CD4-positive, alpha-beta T cell treated with Interleukin-4 for 1 hour (primary cell): Measurements from ENCODE around the gene TCEA3.

ENCODE experiments used
- DNase-seq, 2 donors: peaks; one replicate each; pipeline ENCODE4 v3.0.0-alpha.2; 2020 to 2022

Gene TCEA3

DNA sequence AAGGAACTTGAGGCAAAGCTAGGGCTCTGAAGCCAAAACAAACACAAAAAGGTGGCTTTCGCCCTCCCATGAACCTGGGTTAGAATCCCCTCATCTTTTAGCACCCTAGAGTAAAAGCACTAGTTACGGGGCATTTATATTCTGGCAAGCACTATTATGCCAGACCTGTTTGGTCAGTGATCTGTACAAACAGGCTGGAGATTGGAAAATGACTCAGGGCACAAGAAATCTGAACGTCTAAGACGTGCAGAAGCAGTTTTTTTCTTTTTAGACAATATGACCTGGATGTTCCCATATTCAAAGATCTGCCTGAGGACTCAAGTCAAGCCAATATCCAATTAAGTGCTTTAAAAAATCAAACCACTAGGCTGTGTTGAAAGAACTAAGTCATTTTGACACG, 58.0 kb downstream of the TCEA3 start:
- DNase-seq: no peak

DNA sequence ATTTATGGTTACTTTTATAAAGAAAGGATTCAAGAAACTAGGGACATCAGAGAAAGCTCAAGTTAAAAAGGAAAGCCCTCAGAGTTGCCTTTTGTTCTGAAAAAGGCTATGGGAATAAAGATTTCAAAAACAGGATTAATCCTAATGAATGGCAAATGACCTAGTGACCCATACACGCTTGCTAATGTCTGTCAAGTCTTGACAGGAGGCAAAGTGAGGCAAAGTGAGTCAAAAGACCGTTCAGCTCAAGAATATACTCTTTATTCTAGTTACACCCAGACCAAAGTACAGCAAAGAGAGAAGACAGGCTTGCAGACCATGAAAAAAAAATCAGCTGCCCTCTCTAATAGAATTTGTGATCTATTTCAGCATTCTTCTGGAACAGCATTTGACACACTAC, 58.4 kb downstream of the TCEA3 start:
- no peak for DNase-seq

DNA sequence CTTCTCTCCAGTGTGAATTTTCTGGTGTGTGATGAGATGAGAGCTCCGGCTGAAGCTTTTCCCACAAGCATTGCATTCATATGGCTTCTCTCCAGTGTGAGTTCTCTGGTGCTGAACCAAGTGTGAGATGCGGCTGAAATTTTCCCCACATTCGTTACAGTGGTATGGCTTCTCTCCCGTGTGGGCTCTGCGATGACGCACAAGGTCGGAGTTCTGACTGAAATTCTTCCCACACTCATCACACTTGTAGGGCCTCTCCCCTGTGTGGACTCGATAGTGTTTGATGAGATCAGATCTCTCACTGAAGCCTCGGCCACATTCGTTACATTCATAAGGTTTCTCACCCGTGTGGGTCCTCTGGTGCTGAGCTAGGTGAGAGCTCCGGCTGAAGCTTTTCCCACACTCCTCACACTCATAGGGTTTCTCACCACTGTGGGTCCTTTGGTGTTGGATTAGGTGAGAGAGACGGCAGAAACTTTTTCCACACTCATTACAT, 62.3 kb downstream of the TCEA3 start:
- DNase-seq: no peak

DNA sequence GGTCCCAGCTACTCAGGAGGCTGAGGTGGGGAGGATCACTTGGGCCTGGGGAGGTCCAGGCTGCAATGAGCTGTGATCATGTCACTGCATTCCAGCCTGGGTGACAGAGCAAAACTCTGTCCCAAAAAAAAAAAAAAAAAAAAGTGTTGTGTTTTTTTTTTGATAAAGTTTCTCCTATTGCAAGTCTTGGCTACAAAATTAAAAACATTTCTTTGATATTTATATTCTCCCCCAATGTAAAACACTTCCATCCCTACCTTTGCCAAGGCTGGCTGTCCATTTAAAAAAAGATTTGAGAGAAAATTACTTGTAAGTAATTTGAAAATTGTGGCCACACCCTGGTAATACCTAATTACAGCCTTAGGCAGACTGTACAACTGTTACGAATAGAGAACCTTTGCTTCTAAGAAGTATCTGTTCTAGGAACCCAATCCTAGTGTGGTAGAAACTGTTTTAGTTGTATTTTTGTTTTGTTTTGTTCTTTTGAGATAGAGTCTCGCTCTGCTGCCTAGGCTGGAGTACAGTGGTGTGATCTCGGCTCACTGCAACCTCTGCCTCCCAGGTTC, 66.2 kb downstream of the TCEA3 start:
- DNase-seq: no peak

DNA sequence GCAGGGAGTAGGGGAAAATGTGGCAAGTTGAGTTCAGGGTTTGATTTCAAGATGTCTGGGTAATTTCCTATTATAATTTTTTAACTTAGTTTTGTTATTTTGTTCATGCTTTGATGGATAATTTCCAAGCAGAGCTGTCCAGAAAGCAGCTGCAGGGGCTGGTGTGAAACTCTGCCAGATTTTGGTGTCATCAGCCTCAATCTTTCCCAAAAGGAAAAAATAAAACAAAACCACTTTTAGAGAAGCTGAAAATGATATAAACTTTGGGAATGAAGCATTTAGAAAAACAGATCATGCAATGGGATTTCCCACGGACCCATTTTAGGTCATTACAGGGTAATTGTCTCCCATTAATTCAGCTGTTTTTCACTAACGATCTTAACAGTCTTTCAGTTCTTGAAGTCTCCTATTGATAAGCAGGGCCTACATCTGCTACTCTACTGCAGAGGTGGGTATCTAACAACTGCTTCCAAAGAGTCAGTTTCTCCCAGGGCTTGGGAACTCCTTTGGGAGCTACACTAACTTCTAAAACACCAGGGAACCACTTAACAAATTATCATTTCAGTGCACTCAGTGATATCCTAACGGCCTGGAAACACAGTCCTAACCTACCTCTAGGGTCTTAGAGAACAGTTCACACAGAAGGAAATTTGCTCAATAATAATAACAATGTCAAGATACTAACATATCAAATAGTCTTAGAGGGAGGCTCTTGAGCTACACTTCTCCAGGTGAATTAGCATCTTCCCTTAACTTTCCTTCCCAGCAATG, 67.2 kb downstream of the TCEA3 start:
- no peak for DNase-seq

DNA sequence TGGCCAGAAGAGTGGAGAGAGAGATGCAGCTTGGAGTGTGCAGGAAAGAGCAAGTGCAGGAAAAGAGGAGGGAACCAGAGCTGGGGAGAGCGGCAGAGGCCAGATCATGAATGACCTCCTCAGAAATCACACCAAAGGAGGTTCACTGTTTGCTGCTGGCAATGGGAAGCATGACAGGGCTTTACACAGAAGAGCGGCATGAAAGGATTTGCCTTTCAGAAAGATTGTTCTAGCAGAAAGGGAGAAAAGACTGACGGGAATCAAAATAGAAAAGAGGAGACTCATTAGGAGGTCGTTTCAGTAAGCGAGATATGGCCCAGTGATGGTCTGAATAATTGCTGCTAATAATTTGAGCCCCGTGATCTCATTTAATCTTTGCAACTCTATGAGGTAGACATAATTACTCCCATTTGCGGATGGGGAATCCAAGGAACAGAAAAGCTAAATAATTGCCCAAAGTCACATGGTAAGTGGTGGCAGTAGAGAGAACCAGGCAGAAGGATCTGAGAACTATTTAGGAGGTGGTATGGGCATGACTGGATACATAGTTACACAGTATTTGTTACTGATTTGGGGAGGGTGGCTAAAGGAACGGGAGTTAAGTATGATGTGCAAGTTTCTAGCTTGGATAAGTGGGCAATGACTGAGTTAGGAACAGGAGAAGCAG, 67.9 kb downstream of the TCEA3 start:
- DNase-seq: no peak

DNA sequence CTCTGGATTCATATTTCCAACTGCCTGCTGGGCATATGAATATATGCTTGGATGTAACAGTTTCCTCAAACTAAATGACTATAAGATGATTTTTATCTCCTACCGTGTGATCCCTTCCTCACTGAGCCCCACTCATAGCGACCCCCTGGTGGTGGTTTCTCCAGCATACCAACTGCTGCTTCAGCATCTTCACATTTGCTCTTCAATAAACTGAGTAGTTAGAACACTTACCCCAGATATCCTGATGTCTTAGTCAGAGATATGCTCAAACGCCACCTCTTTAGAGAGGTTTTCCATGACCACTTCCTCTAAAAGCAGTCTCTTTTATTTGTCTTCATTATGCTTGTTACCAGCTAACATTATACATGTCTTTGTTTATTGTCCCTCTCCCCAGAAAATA, 70.3 kb downstream of the TCEA3 start:
- no peak for DNase-seq

DNA sequence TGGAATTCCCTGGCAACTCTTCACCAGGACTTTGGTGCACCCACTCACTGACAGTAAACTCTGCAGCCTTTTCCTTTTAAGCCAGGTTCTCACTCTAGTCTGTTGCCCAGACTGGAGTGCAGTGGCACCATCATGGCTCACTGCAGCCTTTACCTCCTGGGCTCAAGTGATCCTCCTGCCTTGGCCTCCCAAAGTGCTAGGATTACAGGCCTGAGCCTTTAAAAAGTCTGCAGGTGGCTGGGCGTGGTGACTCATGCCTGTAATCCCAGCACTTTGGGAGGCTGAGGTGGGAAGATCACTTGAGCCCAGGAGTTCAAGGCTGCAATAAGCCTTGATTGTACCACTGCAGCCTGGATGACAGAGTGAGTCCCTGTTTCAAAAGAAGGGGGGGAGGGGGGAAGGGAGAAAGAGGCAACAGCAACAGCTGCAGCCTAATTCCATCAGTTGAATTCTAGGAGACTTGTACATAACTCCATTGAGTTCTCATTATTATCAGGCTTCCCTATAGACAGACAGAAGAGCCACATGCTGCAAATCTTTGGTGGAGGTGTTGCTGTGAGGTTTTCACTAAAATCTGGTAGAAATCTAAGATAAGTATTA, 72.4 kb downstream of the TCEA3 start:
- no peak for DNase-seq

DNA sequence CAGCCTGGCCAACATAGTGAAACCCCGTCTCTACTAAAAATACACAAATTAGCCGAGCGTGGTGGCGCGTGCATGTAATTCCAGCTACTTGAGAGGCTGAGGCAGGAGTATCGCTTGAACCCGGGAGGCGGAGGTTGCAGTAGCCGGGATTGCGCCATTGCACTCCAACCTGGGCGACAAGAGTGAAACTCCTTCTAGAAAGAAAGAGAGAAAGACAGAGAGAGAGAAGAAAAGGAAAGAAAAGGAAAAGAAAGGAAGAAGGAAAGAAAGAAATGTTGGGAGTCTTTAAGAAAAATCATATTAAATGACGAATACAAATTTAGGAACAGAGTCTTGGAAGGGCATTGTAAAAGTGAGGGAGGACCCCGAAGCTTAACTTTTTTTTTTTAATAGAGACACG, 78.6 kb downstream of the TCEA3 start:
- no peak for DNase-seq

DNA sequence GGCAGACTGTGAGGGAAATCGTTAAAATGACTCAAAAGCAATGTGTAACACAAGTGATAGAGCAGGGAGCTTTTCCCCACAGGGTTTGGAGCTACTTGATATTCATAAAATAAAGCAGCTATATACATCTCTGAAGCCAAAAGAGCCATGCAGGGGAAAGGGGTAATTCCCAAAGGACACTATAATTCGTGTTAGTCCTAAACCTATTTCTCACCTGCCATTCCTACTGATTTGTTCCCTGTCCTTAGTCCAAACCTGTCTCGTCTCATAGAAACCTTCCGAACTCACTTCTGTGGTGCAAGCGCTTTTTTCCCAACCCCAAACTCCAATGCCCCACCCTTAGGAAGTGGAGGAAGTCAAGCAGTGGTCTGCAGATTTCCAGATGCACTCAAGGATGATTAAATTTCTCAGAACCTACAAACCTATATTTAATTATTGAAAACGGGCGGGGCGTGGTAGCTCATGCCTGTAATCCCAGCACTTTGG, 79.5 kb downstream of the TCEA3 start:
- DNase-seq: no peak

DNA sequence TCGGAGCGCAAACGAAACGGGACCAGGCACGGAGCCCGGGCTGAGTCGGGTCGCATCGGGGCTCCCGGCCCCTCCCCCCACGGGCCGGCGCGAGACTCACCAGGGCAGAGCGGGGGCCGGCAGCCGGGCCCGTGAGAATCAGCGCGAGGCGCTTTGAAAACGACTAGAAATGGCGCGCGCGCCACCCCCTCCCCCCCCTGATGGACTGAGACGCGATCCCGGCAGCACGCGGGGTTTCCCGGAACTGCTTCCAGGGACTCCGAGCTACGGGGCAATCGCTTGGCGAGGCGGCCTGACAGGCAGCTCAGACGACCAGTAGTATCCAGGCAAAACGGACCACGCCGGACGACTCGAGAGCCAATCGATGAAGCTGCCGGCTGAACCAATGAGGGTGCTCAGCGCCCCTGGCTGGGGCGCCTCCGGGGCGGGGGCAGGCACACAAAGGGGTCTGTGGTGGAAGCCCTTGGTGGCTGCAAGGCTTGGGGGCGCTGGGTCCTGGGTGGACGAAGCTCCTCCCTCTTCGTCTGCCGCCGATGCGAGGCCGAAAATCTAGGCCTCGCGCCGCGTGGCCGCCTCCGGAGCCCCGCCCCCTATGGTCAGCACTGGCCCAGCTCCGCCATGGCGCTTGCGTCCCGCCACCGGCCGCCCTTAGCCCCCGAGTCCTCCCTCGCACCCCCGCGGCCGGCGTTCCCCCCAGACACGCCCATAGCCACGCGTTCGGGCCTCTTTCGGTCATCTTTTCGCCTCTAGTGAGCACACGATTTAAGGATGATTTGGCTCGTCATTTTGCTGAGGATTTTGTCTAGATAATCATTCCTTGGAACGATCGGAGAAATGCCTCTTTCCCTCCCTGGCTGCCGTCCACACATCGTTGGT, 80.2 kb downstream of the TCEA3 start, which contains the start of gene HNRNPR:
HNRNPR (minus strand) TSS at position 174 of the 876 bp plus-strand sequence. CDS start 3,276 bp downstream, outside the sequence.
- DNase-seq: peak; percentile 99

DNA sequence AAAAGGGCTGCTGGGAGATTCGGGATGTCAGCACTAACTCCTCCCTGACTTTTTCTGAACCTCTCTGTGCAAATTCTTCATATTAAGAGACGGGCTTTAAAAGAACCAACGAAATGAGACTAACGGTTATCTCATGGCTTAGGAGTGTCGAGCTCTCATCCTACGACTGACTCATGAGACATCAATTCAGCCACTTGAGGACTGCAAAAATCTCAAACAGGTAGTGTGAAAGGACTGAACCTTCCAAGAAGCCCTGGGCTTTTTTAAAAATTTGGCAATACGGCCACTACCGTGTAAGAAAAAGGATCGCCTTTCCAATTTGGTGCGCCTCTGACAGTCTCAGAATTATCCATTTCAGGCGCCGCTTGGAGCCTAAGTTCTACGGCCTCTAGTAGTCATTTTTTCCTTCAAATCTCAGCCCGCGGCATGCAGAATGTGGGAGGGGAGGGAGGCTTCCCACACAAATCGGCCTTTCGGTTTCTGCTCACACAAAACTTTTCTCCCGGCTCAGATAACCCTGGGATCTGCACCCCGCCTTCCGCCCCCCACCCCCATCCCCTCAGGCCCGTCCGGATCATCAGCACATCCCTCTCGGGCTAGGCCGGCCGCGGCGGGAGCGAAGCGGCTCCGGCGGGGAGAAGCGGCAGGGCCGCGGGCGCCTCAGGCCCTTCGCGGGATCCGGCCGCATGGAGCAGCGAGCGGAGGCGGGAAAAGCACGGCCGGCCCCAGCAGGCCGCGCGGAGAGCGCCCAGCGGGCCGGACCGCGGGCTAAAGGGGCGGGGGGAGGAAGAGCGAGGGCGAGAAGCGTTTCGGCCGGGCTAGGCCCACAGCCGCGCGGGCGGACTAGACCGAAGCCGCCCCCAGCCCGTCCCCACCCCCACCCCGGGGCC, 81.1 kb downstream of the TCEA3 start:
- DNase-seq: peak in 1 of 2 donors; percentile 31

DNA sequence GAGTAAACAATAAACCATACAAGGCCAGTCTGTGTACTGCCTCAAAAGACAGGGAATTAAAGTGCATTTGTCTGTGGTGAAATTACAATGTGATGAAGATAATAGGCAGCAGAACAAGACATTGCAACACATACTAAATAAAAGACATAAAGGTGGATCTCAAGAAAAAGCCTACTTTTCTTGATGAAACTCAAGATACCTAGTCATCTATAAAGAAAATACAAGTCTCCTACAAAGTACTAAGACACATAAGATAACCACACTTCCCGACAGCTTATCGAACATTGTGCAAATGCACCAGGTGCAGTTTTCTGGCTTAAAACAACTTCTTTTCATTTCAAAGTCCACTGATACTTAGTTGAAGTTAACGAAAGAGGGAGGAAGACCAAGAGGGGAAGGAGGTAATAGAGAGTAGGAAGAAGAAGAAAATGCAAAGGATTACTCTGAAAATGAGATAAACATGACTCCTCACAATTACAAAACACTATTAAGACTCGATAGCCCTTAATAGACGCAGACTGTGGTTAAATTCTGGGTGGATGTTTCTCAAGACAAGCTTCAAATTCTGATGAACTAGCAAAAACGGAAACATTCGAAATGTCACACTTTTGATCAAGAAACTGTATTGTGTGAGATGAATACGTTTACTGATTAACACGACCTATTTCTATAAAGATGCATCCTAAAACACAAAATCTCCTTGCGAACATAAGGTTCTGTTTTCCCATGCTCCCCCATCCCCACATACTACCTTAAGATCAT, 82.4 kb downstream of the TCEA3 start:
- DNase-seq: peak in 1 of 2 donors; percentile 51

DNA sequence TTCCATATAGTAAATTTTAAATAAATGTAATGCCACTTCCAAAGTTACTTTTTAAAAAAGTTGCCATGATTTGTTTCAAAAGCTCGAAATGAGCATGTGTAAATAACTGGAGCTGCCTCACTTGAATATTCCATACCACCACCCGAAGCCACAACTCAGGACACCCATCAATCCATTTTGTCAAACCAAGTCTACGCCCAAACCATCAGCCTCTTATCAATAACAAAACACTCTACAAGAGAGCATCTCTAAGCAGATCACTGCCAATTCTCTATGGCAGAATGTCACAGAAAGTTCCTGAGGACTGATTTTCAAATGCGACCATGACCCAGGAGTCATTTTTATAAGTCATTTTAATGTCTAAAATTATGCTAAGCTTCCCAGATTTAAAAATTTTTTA, 84.9 kb downstream of the TCEA3 start:
- no peak for DNase-seq

DNA sequence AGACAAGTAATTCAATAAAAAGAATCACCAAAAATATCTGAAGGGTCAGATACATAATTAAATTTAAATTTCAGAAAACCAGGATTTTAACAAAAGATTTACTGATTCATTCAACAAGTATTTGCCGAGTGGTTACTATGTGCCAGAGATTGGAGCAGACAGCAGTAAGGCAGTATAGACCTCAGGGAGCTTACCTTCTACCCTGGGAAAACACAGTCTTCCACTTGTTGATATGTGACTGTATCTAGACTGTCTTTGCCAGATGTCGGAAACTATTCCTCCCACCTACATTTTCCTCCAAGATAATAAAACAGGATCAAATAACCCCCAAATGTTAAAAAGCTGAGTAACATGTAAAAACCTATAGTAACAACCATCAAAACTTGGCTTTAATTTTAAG, 86.7 kb downstream of the TCEA3 start:
- no peak for DNase-seq

DNA sequence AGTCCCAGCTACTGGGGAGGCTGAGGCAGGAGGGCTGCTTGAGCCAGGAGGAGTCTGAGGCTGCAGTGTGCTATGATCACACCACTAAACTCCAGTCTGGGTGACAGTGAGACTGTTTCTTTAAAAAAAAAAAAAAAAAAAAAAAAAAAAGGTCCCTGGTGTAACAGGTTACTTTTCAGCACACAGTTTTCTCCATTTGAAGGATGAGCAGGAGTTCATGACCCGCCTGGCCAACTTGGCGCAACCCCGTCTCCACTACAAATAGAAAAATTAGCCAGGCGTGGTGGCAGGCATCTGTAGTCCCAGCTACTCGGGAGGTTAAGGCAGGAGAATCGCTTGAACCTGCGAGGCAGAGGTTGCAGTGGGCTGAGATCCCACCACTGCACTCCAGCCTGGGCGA, 92.8 kb downstream of the TCEA3 start:
- DNase-seq: no peak
